HG02938 (cell line): ENCODE results near the gene LSM4.

Experiments used
- ATAC-seq: cut with Tn5 transposase; IDR thresholded peaks from one replicate; pipeline ENCODE4 v1.9.1; 2021; ENCODE audit warnings: mild to moderate bottlenecking, moderate library complexity; ENCODE audit not compliant: unreplicated experiment

The LSM4 gene

DNA sequence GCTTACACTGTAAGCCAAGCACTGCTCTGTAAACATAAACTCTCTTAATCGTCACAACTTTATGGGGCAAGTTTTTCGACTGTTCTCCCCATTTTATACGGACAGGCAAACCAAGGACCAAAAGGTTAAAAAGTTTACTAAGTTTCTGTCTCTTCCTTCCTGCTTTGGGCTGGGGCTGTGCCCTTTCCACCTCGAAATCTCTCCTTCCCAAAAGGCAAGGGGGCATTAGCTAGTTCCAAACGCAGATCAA, 43.7 kb downstream of the LSM4 start:
- ATAC-seq, result no peak

DNA sequence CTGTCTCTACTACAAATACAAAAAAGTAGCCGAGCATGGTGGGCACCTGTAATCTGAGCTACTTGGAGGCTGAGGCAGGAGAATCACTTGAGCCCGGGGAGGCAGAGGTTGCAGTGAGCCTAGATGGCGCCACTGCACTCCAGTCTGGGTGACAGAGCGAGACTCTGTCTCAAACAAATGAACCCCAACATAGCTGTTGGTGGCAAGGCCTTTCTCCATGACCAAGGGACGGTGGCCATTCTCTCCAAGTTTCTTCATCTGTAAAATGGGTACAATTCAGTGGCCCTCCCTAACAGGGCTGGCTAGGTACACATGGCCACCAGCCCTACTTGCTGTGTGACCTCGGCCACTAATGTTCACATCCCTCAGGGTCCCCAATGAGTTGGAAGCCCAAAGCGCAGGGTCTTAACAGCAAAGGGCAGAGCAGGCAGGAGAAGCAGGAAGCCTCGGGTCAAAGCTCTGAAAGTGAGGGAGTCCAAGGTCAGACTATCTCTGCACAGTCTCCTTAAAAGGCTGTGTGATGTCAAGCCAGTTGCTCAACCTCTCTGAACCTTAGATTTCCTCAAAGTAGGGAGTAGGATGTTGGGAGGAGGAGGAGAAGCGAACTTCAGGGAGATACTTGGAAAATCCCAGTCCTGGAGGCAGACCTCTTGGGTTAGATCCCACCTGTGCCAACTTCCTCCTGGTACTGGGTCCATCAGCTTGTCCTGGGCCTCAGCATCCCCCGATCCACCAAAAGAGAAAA, 44.2 kb downstream of the LSM4 start:
- ATAC-seq, result no peak

DNA sequence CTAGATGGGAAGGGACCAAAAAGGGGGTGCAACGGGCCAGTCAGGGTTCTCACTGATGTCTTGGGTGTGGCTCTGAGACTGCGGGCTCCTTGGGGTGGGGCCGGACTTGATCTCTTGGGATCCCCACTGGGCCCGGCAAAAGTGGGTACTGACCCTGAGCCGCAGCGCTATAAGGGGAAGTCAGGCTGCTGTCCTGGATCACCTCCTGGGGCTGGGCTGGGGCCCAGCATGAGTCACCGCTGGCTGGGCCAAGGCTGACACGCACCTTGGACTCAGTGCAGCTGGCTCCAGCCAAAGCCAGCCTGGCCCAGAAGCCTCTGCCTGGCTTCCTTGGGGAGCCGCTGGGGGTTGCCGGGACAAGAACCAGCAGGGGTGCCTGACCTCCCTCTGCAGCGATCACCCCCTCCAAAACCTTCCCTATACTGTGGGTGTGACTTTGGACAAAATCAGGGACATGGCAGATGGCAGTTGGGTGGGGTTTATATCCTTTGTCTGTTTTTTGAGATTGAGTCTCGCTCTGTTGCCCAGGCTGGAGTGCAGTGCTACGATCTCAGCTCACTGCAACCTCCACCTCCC, 48.0 kb downstream of the LSM4 start:
- no peak for ATAC-seq

DNA sequence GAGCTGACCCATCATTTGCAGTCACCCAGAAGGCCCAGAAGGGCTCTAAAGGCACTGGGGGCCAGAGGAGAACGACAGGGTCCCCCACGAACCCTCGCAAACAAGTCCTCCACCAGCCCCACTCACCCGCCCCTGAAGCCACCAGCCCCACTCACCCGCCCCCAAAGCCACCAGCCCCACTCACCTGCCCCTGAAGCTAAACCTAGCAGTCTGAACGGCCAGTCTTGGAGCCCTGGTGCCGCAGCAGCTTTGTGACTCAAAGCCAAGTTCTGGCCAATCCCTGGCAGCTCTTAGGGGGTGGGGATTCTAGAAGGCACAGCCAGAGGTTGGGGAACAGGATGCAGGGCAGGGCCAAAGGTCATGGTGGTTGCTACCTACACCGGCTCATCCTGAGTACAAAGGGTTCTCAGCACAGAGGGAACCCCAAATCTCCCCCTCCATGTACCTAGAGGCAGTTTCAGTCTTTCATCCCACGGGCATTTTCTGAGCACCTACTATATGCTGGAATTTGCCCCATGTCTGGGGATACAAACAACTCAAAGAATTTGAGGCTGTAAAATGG, 48.6 kb downstream of the LSM4 start, which contains the start of gene IQCN:
IQCN (minus strand) TSS at position 234 of the 562 bp plus-strand sequence. CDS start 4,974 bp downstream, outside the sequence.
- no peak for ATAC-seq

DNA sequence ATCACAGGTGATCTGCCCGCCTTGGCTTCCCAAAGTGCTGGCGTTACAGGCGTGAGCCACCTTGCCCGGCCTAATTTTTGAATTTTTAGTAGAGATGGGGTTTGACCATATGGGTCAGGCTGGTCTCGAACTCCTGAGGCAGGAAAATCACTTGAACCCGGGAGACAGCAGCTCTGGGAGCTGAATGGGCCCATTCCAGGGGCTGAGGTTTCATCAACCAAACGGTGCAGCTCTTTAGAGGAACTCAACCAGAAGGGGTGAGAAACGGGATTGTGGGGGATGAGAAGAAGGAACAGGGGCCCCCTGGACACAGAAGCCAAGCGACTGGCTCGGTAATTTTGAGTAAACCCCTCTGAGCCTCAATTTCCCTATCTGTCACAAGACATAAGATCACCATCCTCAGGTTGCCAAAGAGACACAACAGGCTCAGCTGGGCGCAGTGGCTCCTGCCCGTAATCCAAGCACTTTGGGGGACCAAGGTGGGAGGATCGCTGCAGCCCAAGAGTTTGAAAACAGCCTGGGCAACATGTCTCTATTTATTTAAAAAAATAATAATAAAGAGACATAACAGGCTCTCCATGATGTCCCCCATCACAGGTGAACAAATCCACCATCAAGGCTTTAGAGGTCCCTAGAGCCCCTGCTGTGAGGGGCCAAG, 49.2 kb downstream of the LSM4 start:
- ATAC-seq, result no peak

DNA sequence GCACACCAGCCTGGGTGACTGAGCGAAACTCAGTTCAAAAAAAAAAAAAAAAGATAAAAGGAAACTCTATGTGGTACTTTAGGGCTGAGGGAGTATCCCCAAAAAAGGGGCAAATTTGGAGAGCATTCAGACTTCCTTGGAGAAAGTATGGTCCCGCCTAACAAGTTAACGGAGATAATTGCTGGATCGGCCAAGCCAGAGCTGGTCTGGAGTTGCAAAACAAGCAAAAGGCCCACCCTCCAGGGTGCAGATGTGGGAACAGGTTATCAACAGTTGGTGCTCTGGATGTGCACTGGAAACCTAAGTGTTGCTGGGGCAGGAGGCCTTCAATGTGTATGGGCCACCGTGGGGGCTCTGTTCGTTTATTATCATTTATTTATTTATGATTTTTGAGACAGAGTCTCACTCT, 51.4 kb downstream of the LSM4 start:
- no peak for ATAC-seq

DNA sequence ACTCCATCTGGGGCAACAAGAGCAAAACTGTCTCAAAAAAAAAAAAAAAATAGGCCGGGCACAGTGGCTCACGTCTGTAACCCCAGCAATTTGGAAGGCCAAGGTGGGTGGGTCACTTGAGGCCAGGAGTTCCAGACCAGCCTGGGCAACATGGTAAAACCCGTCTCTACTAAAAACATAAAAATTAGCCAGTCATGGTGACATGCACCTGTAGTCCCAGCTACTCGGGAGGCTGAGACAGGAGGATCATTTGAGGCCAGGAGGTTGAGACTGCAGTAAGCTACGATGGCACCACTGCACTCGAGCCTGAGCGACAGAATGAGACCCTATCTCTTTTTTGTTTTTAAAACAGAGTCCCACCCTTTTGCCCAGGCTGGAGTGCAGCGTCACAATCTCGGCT, 52.5 kb downstream of the LSM4 start:
- ATAC-seq, result no peak

DNA sequence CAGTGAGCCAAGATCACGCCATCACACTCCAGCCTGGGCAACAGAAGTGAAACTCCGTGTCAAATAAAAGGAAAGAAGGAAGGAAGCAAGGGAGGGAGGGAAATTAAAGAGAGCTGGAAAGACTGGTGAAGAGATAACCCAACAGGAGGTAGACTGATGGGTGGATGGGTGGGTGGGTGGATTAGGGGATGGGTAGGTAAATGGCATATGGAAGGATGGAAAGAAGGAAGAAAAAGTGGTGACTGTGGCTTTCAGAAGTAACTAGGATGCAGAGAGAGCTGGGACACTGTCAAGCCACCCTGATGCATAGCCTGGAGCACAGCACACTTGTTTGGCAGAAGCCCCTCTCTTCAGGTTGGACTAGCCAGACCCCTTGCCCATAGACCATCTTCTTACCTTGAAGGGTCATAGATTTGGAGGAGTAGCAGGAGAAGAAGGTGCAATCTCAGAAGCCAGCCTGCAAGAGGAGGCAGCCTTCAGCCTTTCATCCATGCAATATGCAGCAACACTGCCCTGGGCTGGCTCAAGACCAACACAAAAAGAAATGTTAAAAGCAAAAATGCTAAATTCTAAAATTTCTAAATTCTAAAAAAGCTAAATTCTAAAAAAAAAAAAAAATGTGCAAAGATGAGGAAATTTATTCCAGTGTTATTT, 53.7 kb downstream of the LSM4 start:
- no peak for ATAC-seq

DNA sequence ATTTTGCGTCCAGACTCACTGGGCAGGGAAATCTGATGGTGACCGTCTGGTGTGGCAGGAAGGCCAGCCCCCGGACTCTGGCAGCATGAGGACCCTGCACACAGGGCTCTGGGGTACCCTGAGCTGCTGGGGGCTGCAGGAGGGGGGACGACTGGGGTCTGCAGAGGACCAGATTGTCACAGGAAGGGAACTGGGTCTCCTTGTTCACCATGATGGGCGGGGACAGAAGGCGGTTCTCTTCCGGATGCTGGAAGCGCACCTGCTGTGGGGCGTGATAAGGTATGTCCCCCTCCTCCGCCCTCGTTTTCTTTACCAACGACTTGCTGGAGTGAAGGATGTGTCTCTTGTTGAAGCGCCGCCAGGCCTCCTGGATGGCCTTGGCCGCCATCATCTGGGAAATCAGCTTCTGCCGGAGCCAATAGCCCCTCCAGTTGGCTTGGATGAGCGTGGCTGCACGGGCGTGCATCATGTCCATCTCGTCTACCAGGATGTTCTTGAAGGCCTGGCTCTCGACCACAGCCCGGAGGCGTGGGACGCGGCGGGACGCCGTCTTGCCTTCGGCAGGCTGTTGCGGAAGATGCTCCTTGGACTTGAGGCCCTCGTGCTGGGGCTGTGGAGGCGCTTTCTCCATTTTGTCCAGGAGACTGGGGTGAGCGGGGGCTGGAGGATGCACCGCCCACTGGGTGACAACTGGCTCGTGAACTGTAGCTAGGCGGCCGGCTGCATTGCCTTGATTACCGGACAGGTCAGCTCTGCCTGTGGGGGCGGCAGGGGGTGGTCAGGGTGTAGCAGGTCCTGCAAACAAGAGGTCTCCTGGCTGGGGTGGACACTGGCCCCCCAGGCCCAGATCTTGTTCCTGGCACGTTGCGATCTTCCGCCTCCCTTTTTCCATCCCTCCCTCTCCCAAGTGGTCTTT, 55.8 kb downstream of the LSM4 start:
- no peak for ATAC-seq

DNA sequence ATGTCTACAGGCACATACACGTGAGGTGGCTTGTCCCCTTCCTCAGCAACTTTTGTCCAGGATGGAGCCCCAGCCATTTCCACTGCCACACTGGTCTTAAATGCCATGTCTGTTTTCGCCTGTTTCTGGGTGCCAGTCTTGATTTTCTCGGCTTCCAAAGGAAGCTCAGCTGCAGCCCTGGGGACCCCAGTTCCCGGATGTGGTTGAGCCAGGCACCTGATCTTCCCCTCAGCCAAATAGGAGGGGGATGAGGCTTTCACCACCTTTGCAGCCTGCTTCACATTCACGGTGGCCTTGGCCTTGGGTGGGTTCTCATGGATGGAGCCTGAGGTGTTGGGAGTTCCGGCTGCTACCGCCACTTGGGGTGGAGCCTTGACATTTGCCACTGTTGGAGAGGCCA, 57.3 kb downstream of the LSM4 start:
- no peak for ATAC-seq

DNA sequence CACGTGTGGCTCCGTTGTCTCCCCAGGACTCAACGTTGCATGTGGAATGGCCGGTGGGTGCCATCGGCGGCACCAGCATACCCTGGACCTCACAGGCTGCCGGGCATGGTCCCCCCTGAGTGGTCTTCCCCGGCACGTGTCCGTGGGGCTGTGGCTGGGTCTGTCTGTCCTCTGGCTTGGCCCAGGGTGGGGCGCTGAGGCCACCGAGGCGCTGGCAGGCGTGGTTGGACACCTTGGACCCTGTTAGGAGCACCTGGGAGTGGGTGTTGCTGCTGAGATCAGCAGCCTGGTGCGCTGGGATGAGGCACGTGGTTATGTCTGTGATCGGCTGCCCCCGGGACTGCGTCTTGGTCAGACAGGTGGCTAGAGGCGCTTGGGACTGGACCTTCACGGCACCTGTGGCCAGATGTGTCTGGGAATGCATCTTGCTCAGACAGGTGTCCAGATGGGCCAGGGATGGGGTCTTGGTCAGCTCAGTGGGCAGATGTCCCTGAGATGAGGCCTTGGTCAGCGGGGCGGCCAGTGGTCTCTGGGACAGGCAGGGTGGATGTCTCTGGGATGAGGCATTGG, 57.8 kb downstream of the LSM4 start:
- no peak for ATAC-seq

DNA sequence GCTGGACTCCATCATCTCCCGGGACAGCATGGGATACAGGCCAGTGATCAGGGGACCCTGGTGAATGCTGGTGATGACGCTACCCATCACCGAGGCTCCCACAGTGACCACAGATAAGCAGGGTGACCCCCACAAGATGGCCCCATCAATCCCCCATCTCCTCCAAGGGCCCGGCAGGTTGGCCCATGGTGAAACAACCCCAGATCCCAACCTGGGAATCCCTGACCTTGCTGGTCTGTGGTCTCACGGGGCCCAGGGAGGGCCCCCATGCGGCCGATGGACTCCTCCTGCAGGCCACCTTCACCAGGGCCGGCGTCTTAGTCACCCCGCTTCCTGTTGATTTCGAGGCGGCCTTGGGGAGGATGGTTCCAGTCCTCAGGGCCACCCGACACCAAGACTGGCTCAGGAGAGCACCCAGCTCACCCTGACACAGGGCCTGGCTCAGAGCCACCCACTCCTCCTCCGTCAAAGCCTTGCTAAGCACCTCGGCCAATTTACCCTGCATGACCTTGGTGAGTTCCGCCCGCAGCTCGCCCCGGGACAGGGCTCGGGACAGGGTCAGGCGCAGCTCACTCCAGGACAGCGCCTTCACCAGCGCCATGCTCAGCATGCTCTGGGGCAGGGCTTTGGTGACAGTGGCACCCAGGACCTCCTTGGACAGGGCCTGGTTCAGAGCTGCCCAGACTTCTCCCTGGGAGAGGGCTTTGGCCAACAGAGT, 58.6 kb downstream of the LSM4 start:
- no peak for ATAC-seq

DNA sequence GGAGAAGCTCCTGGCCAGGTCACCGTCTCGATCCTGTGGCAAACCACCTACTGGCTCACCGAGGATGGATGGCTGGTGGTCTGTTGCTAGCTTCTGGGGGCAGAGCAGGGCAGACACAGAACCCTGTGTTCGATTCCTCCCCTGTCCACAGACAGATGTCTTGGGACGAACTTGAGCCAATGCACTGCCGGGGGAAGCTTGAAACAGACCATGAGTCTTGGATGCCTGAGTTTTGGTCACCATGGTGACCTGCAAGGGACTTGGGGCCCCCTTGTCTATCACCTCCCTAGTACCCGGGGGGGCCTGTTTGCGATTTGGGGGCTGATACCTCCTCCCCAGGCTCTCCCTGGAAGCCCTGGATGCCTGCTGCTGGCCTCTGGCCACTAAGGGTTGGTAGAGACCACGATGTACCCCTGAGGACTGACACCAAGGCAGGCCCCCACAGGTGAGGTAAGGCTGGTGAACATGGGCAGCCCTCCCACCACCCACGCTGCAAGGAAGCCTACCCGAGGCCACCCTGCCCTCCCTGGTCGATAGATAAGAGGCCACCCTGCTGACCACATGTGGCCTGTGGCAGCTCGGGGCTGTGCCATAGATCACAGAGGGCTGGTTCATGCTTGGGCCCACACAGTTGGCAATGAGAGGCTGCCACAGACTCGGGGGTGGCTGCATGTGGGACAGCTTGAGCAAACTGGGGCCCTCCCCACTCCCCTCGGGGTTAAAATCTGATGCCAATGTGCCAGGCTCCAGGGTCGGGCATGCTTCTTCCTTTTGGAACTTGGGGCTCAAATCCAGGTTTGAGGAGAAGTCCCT, 59.3 kb downstream of the LSM4 start:
- ATAC-seq, result no peak

DNA sequence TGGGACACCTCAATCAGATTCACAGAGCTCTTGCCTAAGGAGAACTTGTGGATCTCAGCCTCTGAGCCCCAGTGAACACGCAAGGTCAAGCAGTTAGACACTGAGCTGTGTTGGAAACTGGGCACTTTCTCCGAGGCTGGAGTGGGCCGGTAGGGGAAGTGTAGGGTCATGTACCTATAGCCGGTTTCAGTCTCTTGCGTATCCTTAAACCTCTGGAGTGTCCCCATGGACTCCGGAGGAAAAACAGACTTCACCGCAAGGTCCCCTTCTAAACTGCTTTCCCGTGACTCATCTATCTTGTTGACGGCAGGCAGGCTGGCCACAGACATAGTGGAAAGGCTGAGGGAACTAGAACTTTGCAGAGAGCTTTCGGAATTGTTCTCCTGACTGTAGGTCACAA, 60.0 kb downstream of the LSM4 start:
- ATAC-seq, result no peak

DNA sequence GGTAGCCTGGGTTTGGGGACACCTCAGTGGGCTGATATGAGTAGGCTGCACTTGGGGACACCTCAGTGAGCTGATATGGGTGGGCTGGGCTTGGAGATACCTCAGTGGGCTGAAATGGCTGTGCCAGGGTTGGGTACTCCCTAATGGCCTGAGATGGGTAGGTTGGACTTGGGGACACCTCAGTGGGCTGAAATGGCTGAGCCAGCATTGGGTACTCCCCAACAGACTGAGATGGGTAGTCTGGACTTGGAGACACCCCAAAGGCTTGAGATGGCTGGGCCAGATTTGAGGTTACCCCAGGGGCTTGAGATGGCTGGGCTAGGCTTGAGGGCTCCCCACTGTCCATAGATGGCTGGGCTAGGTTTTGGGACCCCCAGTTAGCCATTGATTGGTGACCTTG, 60.7 kb downstream of the LSM4 start:
- ATAC-seq, result no peak

DNA sequence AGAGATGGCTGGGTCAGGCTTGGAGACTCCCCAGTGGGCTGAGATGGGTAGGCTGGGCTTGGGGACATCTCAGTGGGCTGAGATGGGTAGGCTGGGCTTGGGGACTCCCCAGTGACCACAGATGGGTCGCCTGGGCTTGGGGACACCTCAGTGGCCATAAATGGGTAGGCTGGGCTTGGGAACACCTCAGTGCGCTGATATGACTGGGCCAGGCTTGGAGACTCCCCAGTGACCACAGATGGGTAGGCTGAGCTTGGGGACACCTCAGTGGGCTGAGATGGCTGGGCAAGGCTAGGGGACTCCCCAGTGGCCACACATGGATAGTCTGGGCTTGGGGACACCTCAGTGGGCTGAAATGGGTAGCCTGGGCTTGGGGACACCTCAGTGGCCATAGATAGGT, 61.4 kb downstream of the LSM4 start:
- no peak for ATAC-seq

DNA sequence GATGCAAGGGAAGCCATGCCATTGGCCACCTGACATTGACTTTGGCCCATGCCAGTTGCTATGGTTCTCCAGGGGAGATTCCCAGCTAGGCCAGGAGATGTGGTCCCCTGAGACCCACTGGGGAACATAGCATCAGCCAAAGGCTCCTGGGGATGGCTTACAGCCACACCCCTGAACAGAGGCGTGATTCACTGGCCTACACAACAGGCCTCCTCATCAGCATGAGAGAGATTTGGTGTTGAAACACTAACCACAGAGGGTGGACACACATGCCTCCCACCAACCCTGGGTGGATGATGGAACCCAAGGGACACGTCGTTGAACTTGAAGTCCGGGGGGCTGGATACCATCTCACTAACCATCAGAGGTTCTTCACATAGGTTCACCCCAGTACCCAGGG, 63.0 kb downstream of the LSM4 start:
- ATAC-seq, result no peak

DNA sequence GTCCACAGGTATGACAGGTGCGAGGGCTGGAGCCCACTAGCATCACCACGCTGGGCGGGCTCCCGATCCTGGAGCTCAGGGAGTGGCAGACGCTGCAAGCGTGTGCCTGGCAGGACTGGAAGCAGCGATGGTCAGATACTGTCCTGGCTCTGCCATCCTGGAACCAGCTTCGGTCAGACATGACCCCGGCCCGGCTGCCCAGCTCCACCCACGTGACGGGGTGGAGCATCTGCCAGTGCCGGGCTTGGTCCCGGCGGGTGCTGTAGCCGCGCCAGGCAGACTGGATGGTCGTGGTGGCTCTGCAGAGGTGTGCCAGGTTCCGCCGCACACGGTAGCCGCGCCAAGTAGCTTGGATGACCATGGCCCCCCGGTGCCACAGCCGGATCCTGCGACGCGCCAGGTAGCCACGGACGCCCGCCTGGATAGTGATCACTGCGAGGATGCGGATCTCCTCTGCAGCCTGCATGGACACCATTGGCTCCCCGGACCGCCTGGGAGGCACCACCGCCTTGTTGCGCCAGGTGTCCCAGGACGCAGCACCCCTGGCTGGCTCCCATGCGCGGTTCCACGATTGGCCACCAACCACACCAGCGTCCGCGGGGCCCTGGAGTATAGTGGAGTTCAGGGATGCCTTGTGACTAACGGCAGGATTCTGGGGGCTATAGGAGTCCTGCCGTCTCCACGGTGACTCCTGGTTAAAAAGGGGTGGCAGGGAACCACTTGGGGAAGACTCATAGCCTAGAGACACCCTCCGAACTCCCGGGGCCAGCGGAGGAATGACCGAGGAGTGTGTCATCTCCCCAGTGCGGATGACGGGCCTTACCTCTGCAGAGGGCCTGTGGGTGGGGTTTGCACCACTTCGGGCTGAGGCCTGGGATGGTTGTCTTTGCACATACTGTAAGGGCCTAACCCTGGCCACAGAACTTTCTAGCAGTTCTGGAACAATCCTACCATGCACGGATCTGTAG, 65.1 kb downstream of the LSM4 start:
- no peak for ATAC-seq
